H1 (cell line): ENCODE measurements around the gene NHERF2.

Experiments used
- BACH1 ChIP-seq: IDR thresholded peaks from 2 replicates; pipeline ENCODE4 v1.6.1; 2012; ENCODE audit warnings: low read length, improper control_type of control experiment
- CHD7 ChIP-seq: fragments of 300-600 bp; sonication (generic); IDR thresholded peaks from 2 replicates; pipeline ENCODE4 v1.7.1; 2012; ENCODE audit warnings: low read length, moderate library complexity, mild to moderate bottlenecking, inconsistent platforms; ENCODE audit not compliant: insufficient replicate concordance
- CREB1 ChIP-seq: IDR thresholded peaks from 2 replicates; pipeline ENCODE4 v1.6.1; 2012; ENCODE audit warnings: inconsistent platforms
- CTCF ChIP-seq, 3 experiments: IDR thresholded peaks; 1 replicate in 2 of 3; 2 replicates in 1 of 3; pipeline versions ENCODE4 v1.5.1 to v1.6.1; 2011; ENCODE audit warnings: low read length in 3 of 3, mild to moderate bottlenecking in 3 of 3, inconsistent platforms in 2 of 3, low read depth in 1 of 3, moderate library complexity in 1 of 3; ENCODE audit not compliant: insufficient read depth in 1 of 3; ENCODE audit errors: control extremely low read depth in 1 of 3
- EGR1 ChIP-seq: IDR thresholded peaks from 2 replicates; pipeline ENCODE4 v1.6.1; 2011; ENCODE audit warnings: low read depth, low read length, borderline replicate concordance
- EZH2 ChIP-seq: fragments of 200-600 bp; sonication (generic); IDR thresholded peaks from 2 replicates; pipeline ENCODE4 v1.7.1; 2012; ENCODE audit warnings: low read depth, mild to moderate bottlenecking, moderate library complexity, low read length, inconsistent platforms; ENCODE audit not compliant: severe bottlenecking
- GTF2F1 ChIP-seq: IDR thresholded peaks from 2 replicates; pipeline ENCODE4 v1.6.1; 2012; ENCODE audit warnings: low read depth, low read length, improper control_type of control experiment, borderline replicate concordance
- PHF8 ChIP-seq: fragments of 200-600 bp; sonication (generic); conservative IDR thresholded peaks from 2 replicates; pipeline ENCODE4 v1.7.1; 2012; ENCODE audit warnings: low read depth, mild to moderate bottlenecking, inconsistent platforms, low read length, moderate library complexity
- POLR2A ChIP-seq, 2 experiments: IDR thresholded peaks; 1 replicate in 1 of 2; 2 replicates in 1 of 2; pipeline ENCODE4 v1.6.1; 2011; ENCODE audit warnings: low read depth in 2 of 2, low read length in 2 of 2, mild to moderate bottlenecking in 2 of 2; ENCODE audit errors: control extremely low read depth in 1 of 2
- POLR2AphosphoS5 ChIP-seq: IDR thresholded peaks from 2 replicates; pipeline ENCODE4 v1.6.1; 2011; ENCODE audit warnings: low read depth, low read length
- SP1 ChIP-seq: IDR thresholded peaks from 2 replicates; pipeline ENCODE4 v1.6.1; 2011; ENCODE audit warnings: low read depth, low read length
- SRF ChIP-seq: IDR thresholded peaks from 2 replicates; pipeline ENCODE4 v1.6.1; 2011; ENCODE audit warnings: mild to moderate bottlenecking, low read depth, low read length, moderate library complexity
- SUZ12 ChIP-seq: fragments of 200-600 bp; sonication (generic); IDR thresholded peaks from 2 replicates; pipeline ENCODE4 v1.6.1; 2012; ENCODE audit warnings: mild to moderate bottlenecking, inconsistent platforms, low read length, moderate library complexity, mixed read lengths
- ZNF274 ChIP-seq: IDR thresholded peaks from 2 replicates; pipeline ENCODE4 v1.7.0; 2012; ENCODE audit warnings: low read length, borderline replicate concordance; ENCODE audit errors: extremely low read depth

- TF ChIP-seq CTCF (IDR thresholded peaks at IDR 0.05; ENCODE audit: control extremely low read depth in 1 of 3, insufficient read depth in 1 of 3, low read depth in 1 of 3, low read length in 3 of 3): no peak
- no peak for TF ChIP-seq POLR2A (IDR thresholded peaks at IDR 0.05; ENCODE audit: control extremely low read depth in 1 of 2, low read depth in 2 of 2, low read length in 2 of 2)
- no peak for TF ChIP-seq EGR1
- TF ChIP-seq EZH2: no peak
- no peak for TF ChIP-seq BACH1
- no peak for TF ChIP-seq ZNF274
- no peak for TF ChIP-seq SUZ12
- no peak for TF ChIP-seq GTF2F1
- TF ChIP-seq SP1: no peak
- no peak for TF ChIP-seq PHF8
- no peak for TF ChIP-seq POLR2AphosphoS5
- TF ChIP-seq SRF: no peak
- no peak for TF ChIP-seq CREB1
- no peak for TF ChIP-seq CHD7
These were observed 26.7 kb upstream of the NHERF2 start for GRCh38 chr16:1999866-2000514.
